Stomach (tissue), 9 donors: ENCODE results near the gene MOB3B. TPM values are rescaled to one million over a fixed set of nuclear protein-coding genes. Genes with fewer than 3 reads are reported as not detected.

ENCODE experiments used
- DNase-seq, 2 donors: peaks; one replicate each; pipeline versions ENCODE4 v3.0.0 to v3.0.0-alpha.2; 2013 to 2019
- H3K27ac ChIP-seq, 5 donors: fragments of 200-600 bp in 4 of 5; sonication (generic) in 4 of 5; one replicate each; pipeline ENCODE4 v1.5.1; 2013 to 2019; ENCODE audit warnings: mild to moderate bottlenecking in 1 of 5, moderate library complexity in 1 of 5
- H3K27me3 ChIP-seq, 3 donors: fragments of 200-600 bp; sonication (generic); one replicate each; pipeline ENCODE4 v1.5.1; 2017 to 2019; ENCODE audit warnings: mixed run types in 1 of 3
- H3K36me3 ChIP-seq, 4 donors: fragments of 200-600 bp; sonication (generic); 1 replicate in 3 of 4; 2 replicates in 1 of 4; pipeline ENCODE4 v1.5.1; 2016 to 2019
- H3K4me1 ChIP-seq, 4 donors: fragments of 200-600 bp; sonication (generic); one replicate each; pipeline ENCODE4 v1.5.1; 2016 to 2019
- H3K4me3 ChIP-seq, 4 donors: fragments of 200-600 bp; sonication (generic) in 3 of 4; one replicate each; pipeline ENCODE4 v1.5.1; 2016 to 2019; ENCODE audit warnings: mild to moderate bottlenecking in 1 of 4
- H3K9me3 ChIP-seq, 4 donors: fragments of 200-600 bp; sonication (generic); one replicate each; pipeline ENCODE4 v1.5.1; 2016 to 2019
- CTCF ChIP-seq, 7 experiments: fragments of 450-650 bp in 4 of 7; fragments of 200-600 bp in 3 of 7; sonication (generic) in 3 of 7; IDR thresholded peaks; one replicate each; pipeline ENCODE4 v1.5.1; 2016 to 2019; ENCODE audit warnings: antibody characterized with exemption in 7 of 7, control low read depth in 2 of 7, mild to moderate bottlenecking in 1 of 7
- EP300 ChIP-seq: sonication (generic); formaldehyde crosslinking; IDR thresholded peaks from one replicate; pipeline ENCODE4 v1.6.1; 2017; ENCODE audit warnings: antibody characterized with exemption
- POLR2A ChIP-seq, 4 donors: fragments of 450-650 bp; IDR thresholded peaks; one replicate each; pipeline ENCODE4 v1.6.1; 2016; ENCODE audit warnings: antibody characterized with exemption in 4 of 4, control low read depth in 2 of 4, mild to moderate bottlenecking in 1 of 4, moderate library complexity in 1 of 4
- POLR2AphosphoS5 ChIP-seq, 3 donors: sonication (generic); formaldehyde crosslinking; IDR thresholded peaks; one replicate each; pipeline ENCODE4 v1.6.1; 2016; ENCODE audit warnings: antibody characterized with exemption in 3 of 3
- WGBS, 5 donors: extraction: QIAGEN DNeasy Blood & Tissue Kit in 3 of 5; methylation state at CpG; one replicate each; pipeline versions ENCODE4 v1.1.5 to v1.1.7; 2013 to 2018; 5-methylcytosine and 5-hydroxymethylcytosine counted together
- intact Hi-C: fragments of 100-400 bp; cut with DNase I; formaldehyde crosslinking; loops from one replicate; pipeline ENCODE4 v1.15.1; 2023; ENCODE audit warnings: low total_unique reads
- polyA plus RNA-seq, 3 donors: library from polyadenylated mRNA; stranded (reverse); fragments of 200-250 nt; gene quantifications; one replicate each; pipeline ENCODE4 v1.2.3, GENCODE V29; 2013
- total RNA-seq, 5 donors: library from RNA; depleted of rRNA; stranded (reverse); fragments of >200 nt; gene quantifications; one replicate each; pipeline versions ENCODE4 v1.1.0 to v1.2.3, GENCODE V29; 2014 to 2016
- donor health status: healthy with polysubstance abuse.
- donor health status: Bipolar disorder and iron deficiency.
- donor health status: healthy.

The MOB3B gene
- total and polyA plus RNA-seq, 8 donors = 4.0 to 32.7 (median 9.7) TPM

GRCh38 chr9:27428551-27428950, 101.1 kb downstream of the MOB3B start:
- no peaks in the 10 kb centered on the region for H3K9me3 ChIP-seq
- no peaks in the 10 kb centered on the region for H3K27me3 ChIP-seq
- TF ChIP-seq POLR2AphosphoS5 (IDR thresholded peaks at IDR 0.05) = no peak
- no peak for TF ChIP-seq EP300
- no peak for TF ChIP-seq CTCF (IDR thresholded peaks at IDR 0.05)
- no peak for TF ChIP-seq POLR2A (IDR thresholded peaks at IDR 0.05)
- 93 to 100% (median 96%) methylated on average over 1 of the region's 1 CpG for WGBS, 5 donors
- DNase-seq = no peak
- H3K4me3 ChIP-seq = no peak overlapping the region
- peaks cover 32 to 64% (median 45%) of the 10 kb centered on the region in 4 donors for H3K4me1 ChIP-seq
- no peak overlapping the region for H3K27ac ChIP-seq
- H3K36me3 ChIP-seq = no peaks in the 10 kb centered on the region
- intact Hi-C loops = no loop called here

GRCh38 chr9:27427272-27427643, 102.4 kb downstream of the MOB3B start:
- no peak overlapping the region for H3K4me3 ChIP-seq
- no peak overlapping the region for H3K27ac ChIP-seq
- peak in 1 of 3 donors; percentile 62 for TF ChIP-seq POLR2AphosphoS5 (IDR thresholded peaks at IDR 0.05)
- TF ChIP-seq CTCF (IDR thresholded peaks at IDR 0.05) = no peak
- no peaks in the 10 kb centered on the region for H3K27me3 ChIP-seq
- intact Hi-C loops = no loop called here
- peaks cover 25 to 51% (median 38%) of the 10 kb centered on the region in 4 donors for H3K4me1 ChIP-seq
- H3K36me3 ChIP-seq = no peaks in the 10 kb centered on the region
- DNase-seq = no peak
- 71 to 86% (median 74%) methylated on average over 3 of the region's 3 CpGs for whole genome bisulfite sequencing, 5 donors
- no peaks in the 10 kb centered on the region for H3K9me3 ChIP-seq

GRCh38 chr9:27426511-27427271, 102.9 kb downstream of the MOB3B start:
- 38 to 68% (median 54%) methylated on average over 5 of the region's 5 CpGs for WGBS, 5 donors
- Histone ChIP-seq H3K36me3 (no peaks in the 10 kb centered on the region), H3K27ac (peak overlapping the region in 2 of 5 donors; percentile 7 to 28), H3K9me3 (no peaks in the 10 kb centered on the region), H3K4me1 (peaks cover 21 to 46% (median 35%) of the 10 kb centered on the region in 4 donors), H3K27me3 (no peaks in the 10 kb centered on the region), H3K4me3 (no peak overlapping the region)
- TF ChIP-seq CTCF (IDR thresholded peaks at IDR 0.05) (no peak), EP300 (no peak), POLR2AphosphoS5 (IDR thresholded peaks at IDR 0.05) (no peak), POLR2A (IDR thresholded peaks at IDR 0.05) (no peak)
- peak in 1 of 2 donors; percentile 66 for DNase-seq
- intact Hi-C loops = no loop called here

- no peak for DNase-seq
- intact Hi-C loops = no loop called here
- H3K27ac ChIP-seq = peak overlapping the region in 2 of 5 donors; percentile 7 to 28
- H3K9me3 ChIP-seq = no peaks in the 10 kb centered on the region
- 46 to 63% (median 60%) methylated on average over 4 of the region's 4 CpGs for WGBS, 5 donors
- no peak overlapping the region for H3K4me3 ChIP-seq
- no peak for TF ChIP-seq POLR2AphosphoS5 (IDR thresholded peaks at IDR 0.05)
- TF ChIP-seq POLR2A (IDR thresholded peaks at IDR 0.05) = no peak
- TF ChIP-seq EP300 = no peak
- H3K4me1 ChIP-seq = peaks cover 16 to 39% (median 31%) of the 10 kb centered on the region in 4 donors
- H3K27me3 ChIP-seq = no peaks in the 10 kb centered on the region
- H3K36me3 ChIP-seq = peaks cover 0 to 4% (median 0%) of the 10 kb centered on the region in 4 donors
Observed at GRCh38 chr9:27425827-27426510, 103.6 kb downstream of the MOB3B start.
